H1 (cell line): Measurements from ENCODE around the gene TOR1AIP1. TPM values are rescaled to one million over a fixed set of nuclear protein-coding genes. Genes with fewer than 3 reads are reported as not detected.

Experiments used
- CTCF ChIA-PET: fragments of 300-600 bp; sonication (Branson Sonifier 250); formaldehyde crosslinking; loops from one replicate; lab custom pipeline; 2021; ENCODE audit not compliant: partially characterized antibody; lab: Charles Lee
- POLR2A ChIA-PET: fragments of 300-600 bp; sonication (Branson Sonifier 250); formaldehyde crosslinking; loops from one replicate; lab custom pipeline; 2021; ENCODE audit warnings: inconsistent platforms; ENCODE audit not compliant: partially characterized antibody; lab: Charles Lee
- DNase-seq, 2 experiments: peaks; one replicate each; pipeline versions ENCODE4 v3.0.0 to v3.0.0-alpha.2; 2010 to 2022; ENCODE audit warnings: low spot score in 2 of 2, low read depth in 1 of 2, mixed read lengths in 1 of 2
- FAIRE-seq: peaks from 2 replicates; lab custom pipeline; 2011; peaks lifted over from hg19 to GRCh38; lab: Jason Lieb, UNC
- H2AFZ ChIP-seq: 2 replicates; pipeline ENCODE4 v1.8.1; 2012; ENCODE audit warnings: low read length, inconsistent platforms
- H2AK5ac ChIP-seq: 2 replicates; pipeline ENCODE4 v1.6.1; 2013; ENCODE audit warnings: low read depth, low read length
- H2BK120ac ChIP-seq: replicated peaks from 2 replicates; pipeline ENCODE3; 2013; ENCODE audit warnings: low read depth, low read length, inconsistent platforms
- H2BK12ac ChIP-seq: 2 replicates; pipeline ENCODE4 v1.6.1; 2013; ENCODE audit warnings: low read depth, low read length
- H2BK15ac ChIP-seq: 2 replicates; pipeline ENCODE4 v1.6.1; 2013; ENCODE audit warnings: low read length
- H2BK20ac ChIP-seq: 2 replicates; pipeline ENCODE4 v1.6.1; 2013; ENCODE audit warnings: low read length
- H2BK5ac ChIP-seq: 2 replicates; pipeline ENCODE4 v1.6.1; 2013; ENCODE audit warnings: low read depth, low read length
- H3K14ac ChIP-seq: 2 replicates; pipeline ENCODE4 v1.6.1; 2013; ENCODE audit warnings: inconsistent platforms; ENCODE audit not compliant: insufficient read length
- H3K18ac ChIP-seq: 2 replicates; pipeline ENCODE4 v1.6.1; 2013; ENCODE audit warnings: low read length; ENCODE audit errors: extremely low read depth
- H3K23ac ChIP-seq: 2 replicates; pipeline ENCODE4 v1.6.1; 2013; ENCODE audit warnings: inconsistent platforms; ENCODE audit not compliant: insufficient read length
- H3K23me2 ChIP-seq: 2 replicates; pipeline ENCODE4 v1.6.1; 2013; ENCODE audit warnings: low read depth, low read length
- H3K27ac ChIP-seq: 2 replicates; pipeline ENCODE4 v1.6.1; 2011; ENCODE audit warnings: low read depth, low read length, inconsistent platforms
- H3K27me3 ChIP-seq, 4 experiments: replicated peaks in 1 of 4; 1 replicate in 1 of 4; 2 replicates in 3 of 4; pipeline versions ENCODE4 v1.6.1 to v1.8.1; 2011 to 2013; ENCODE audit warnings: low read length in 3 of 4, mild to moderate bottlenecking in 3 of 4, inconsistent platforms in 2 of 4, mixed read lengths in 2 of 4, moderate library complexity in 1 of 4; ENCODE audit not compliant: control insufficient read depth in 3 of 4, insufficient read depth in 3 of 4; ENCODE audit errors: extremely low read depth in 1 of 4
- H3K36me3 ChIP-seq, 4 experiments: 2 replicates each; pipeline versions ENCODE4 v1.6.1 to v1.8.1; 2011 to 2013; ENCODE audit warnings: mild to moderate bottlenecking in 4 of 4, low read length in 3 of 4, moderate library complexity in 2 of 4, control low read depth in 1 of 4, inconsistent platforms in 1 of 4; ENCODE audit not compliant: insufficient read depth in 4 of 4, control insufficient read depth in 2 of 4
- H3K4ac ChIP-seq: replicated peaks from 2 replicates; pipeline ENCODE3; 2013; ENCODE audit warnings: low read length, low read depth, mixed read lengths, inconsistent platforms; ENCODE audit not compliant: insufficient read length
- H3K4me1 ChIP-seq, 4 experiments: replicated peaks in 1 of 4; 1 replicate in 1 of 4; 2 replicates in 3 of 4; pipeline versions ENCODE4 v1.6.1 to v1.8.1; 2011 to 2013; ENCODE audit warnings: low read length in 3 of 4, inconsistent platforms in 2 of 4, mixed read lengths in 1 of 4; ENCODE audit not compliant: insufficient read depth in 4 of 4, control insufficient read depth in 3 of 4
- H3K4me2 ChIP-seq, 2 experiments: 2 replicates each; pipeline versions ENCODE4 v1.6.1 to v1.8.1; 2011 to 2013; ENCODE audit warnings: low read depth in 2 of 2, low read length in 2 of 2, control low read depth in 1 of 2, inconsistent platforms in 1 of 2, mild to moderate bottlenecking in 1 of 2; ENCODE audit not compliant: insufficient read depth in 1 of 2
- H3K4me3 ChIP-seq, 4 experiments: fragments of 200-600, 300-600 bp in 1 of 4; sonication (generic), shearing (Covaris generic), sonication (Bioruptor Twin) in 1 of 4; 2 replicates each; pipeline versions ENCODE4 v1.5.1 to v1.8.1; 2011 to 2016; ENCODE audit warnings: low read length in 4 of 4, low read depth in 3 of 4, control low read depth in 2 of 4, inconsistent platforms in 2 of 4, mild to moderate bottlenecking in 2 of 4, mixed read lengths in 1 of 4, moderate library complexity in 1 of 4; ENCODE audit not compliant: insufficient read depth in 2 of 4; ENCODE audit errors: extremely low read depth in 1 of 4
- H3K56ac ChIP-seq: replicated peaks from 2 replicates; pipeline ENCODE3; 2013; ENCODE audit warnings: low read depth, mild to moderate bottlenecking, mixed read lengths, low read length, inconsistent platforms; ENCODE audit not compliant: insufficient read length
- H3K79me1 ChIP-seq: 2 replicates; pipeline ENCODE4 v1.6.1; 2013; ENCODE audit warnings: low read depth, low read length, control low read depth
- H3K79me2 ChIP-seq, 2 experiments: 2 replicates each; pipeline versions ENCODE4 v1.6.1 to v1.8.1; 2012 to 2013; ENCODE audit warnings: low read length in 2 of 2, mild to moderate bottlenecking in 2 of 2, inconsistent platforms in 1 of 2; ENCODE audit not compliant: insufficient read depth in 2 of 2, control insufficient read depth in 1 of 2
- H3K9ac ChIP-seq, 4 experiments: replicated peaks in 1 of 4; 1 replicate in 1 of 4; 2 replicates in 3 of 4; pipeline versions ENCODE4 v1.6.1 to v1.8.1; 2011 to 2013; ENCODE audit warnings: low read depth in 3 of 4, low read length in 3 of 4, control low read depth in 2 of 4, mild to moderate bottlenecking in 2 of 4, moderate library complexity in 2 of 4, inconsistent platforms in 1 of 4; ENCODE audit errors: extremely low read depth in 1 of 4
- H3K9me3 ChIP-seq, 2 experiments: 2 replicates each; pipeline versions ENCODE4 v1.6.1 to v1.8.1; 2012 to 2013; ENCODE audit warnings: mild to moderate bottlenecking in 2 of 2, moderate library complexity in 2 of 2, control low read depth in 1 of 2, inconsistent platforms in 1 of 2, low read depth in 1 of 2, low read length in 1 of 2, mixed read lengths in 1 of 2; ENCODE audit not compliant: insufficient read depth in 2 of 2
- H4K20me1 ChIP-seq, 2 experiments: replicated peaks in 1 of 2; 2 replicates each; pipeline versions ENCODE3 to v1.8.1; 2011 to 2013; ENCODE audit warnings: inconsistent platforms in 2 of 2, low read length in 2 of 2, mild to moderate bottlenecking in 1 of 2; ENCODE audit not compliant: insufficient read depth in 2 of 2, control insufficient read depth in 1 of 2
- H4K5ac ChIP-seq: 2 replicates; pipeline ENCODE4 v1.6.1; 2013; ENCODE audit warnings: low read length, low read depth, mixed read lengths, inconsistent platforms; ENCODE audit not compliant: insufficient read length
- H4K8ac ChIP-seq: 2 replicates; pipeline ENCODE4 v1.8.0; 2013; ENCODE audit warnings: mild to moderate bottlenecking, moderate library complexity, low read length, inconsistent platforms; ENCODE audit not compliant: insufficient read depth; ENCODE audit errors: extremely low read depth
- H4K91ac ChIP-seq: replicated peaks from 2 replicates; pipeline ENCODE3; 2013; ENCODE audit warnings: low read length, mixed read lengths, inconsistent platforms; ENCODE audit not compliant: insufficient read length
- WGBS, 2 experiments: shearing (Covaris generic) in 1 of 2; methylation state at CpG; one replicate each; pipeline versions ENCODE4 v1.1.6 to v1.1.7; 2013 to 2015; ENCODE audit warnings: low lambda C conversion rate in 2 of 2, mixed read lengths in 2 of 2, inconsistent platforms in 1 of 2, low coverage in 1 of 2, missing lambda C conversion rate in 1 of 2; ENCODE audit not compliant: insufficient replicate concordance in 2 of 2, insufficient coverage in 1 of 2, insufficient read length in 1 of 2; ENCODE audit errors: extremely low coverage in 1 of 2, missing lambda C conversion rate in 1 of 2; 5-methylcytosine and 5-hydroxymethylcytosine counted together
- polyA plus RNA-seq, 7 experiments: library from polyadenylated mRNA; depleted of rRNA in 3 of 7; stranded (reverse) in 5 of 7; unstranded in 2 of 7; fragments of >200 nt in 5 of 7; fragments of 200-250 nt in 2 of 7; gene quantifications; 1 replicate in 5 of 7; 2 replicates in 1 of 7; 4 replicates in 1 of 7; pipeline versions ENCODE4 v1.2.1 to v1.2.3, GENCODE V29; 2011 to 2013; ENCODE audit warnings: missing spikeins in 2 of 7, mixed read lengths in 2 of 7
- total RNA-seq: library from RNA; stranded (reverse); fragmentation: NEBNext Ultra II Directional; extraction: Animal tissue kit (Norgen Biotek cat#: 25700); gene quantifications from 2 replicates; pipeline ENCODE4 v1.2.1, GENCODE V29; 2021

Gene TOR1AIP1
- total and polyA plus RNA-seq, 2 of the 8 experiments (the other 6 are each of a cell fraction or from before 2014, with no cell fraction given) = 5.7 to 22.8 TPM

DNA sequence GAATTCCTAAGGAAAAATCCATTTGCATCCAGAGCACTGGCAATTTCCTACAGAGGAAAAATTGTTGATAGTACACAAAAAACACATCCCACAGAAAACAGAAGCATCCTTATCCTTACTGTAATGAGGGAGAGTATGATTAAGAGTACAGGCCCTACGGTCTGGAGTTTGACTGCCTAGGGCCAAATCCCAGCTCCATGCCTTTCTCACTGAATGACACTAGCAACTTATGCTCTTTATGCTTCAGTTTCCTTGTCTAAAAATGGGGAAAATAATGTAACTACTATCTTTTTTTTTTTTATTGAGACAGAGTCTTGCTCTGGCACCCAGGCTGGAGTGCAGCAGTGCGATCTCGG, 44.7 kb downstream of the TOR1AIP1 start:
- WGBS, 2 experiments = 96% methylated on average over 3 of the region's 3 CpGs; no CpG with 5 or more reads in 1 of the 2 experiments
- DNase-seq = no peak
- H2BK12ac ChIP-seq = no peak overlapping the region
- H3K9ac ChIP-seq = no peak overlapping the region
- no peaks in the 10 kb centered on the region for H3K79me1 ChIP-seq
- peaks cover 0 to 9% (median 3%) of the 10 kb centered on the region in 4 experiments; a peak in 2 of 7 replicates for H3K4me1 ChIP-seq
- no peaks in the 10 kb centered on the region for H3K9me3 ChIP-seq
- H3K23ac ChIP-seq = no peak overlapping the region
- CTCF ChIA-PET = interaction anchor here (0.6 kb wide), 1 partner anchor 164 kb away, joined by 3 read pairs; no protein-coding TSS in a partner anchor
- H2BK20ac ChIP-seq = no peak overlapping the region
- no peak overlapping the region for H4K91ac ChIP-seq
- H3K79me2 ChIP-seq = no peaks in the 10 kb centered on the region
- no peak overlapping the region for H3K27ac ChIP-seq
- H4K8ac ChIP-seq = no peak overlapping the region
- H3K36me3 ChIP-seq = no peaks in the 10 kb centered on the region
- no peak overlapping the region for H2BK5ac ChIP-seq
- no peak overlapping the region for H3K56ac ChIP-seq
- H3K4ac ChIP-seq = no peak overlapping the region
- no peak overlapping the region for H3K4me2 ChIP-seq
- no peak overlapping the region for H2AK5ac ChIP-seq
- H2AFZ ChIP-seq = no peak overlapping the region
- H4K20me1 ChIP-seq = no peaks in the 10 kb centered on the region
- no peak overlapping the region for H3K14ac ChIP-seq
- H3K18ac ChIP-seq = no peak overlapping the region
- POLR2A ChIA-PET = no interaction called here
- H4K5ac ChIP-seq = no peak overlapping the region
- no peak overlapping the region for H3K4me3 ChIP-seq
- no peaks in the 10 kb centered on the region for H3K23me2 ChIP-seq
- no peak overlapping the region for H2BK120ac ChIP-seq
- FAIRE-seq = no peak
- no peak overlapping the region for H2BK15ac ChIP-seq
- H3K27me3 ChIP-seq = peaks cover 0 to 1% (median 0%) of the 10 kb centered on the region in 4 experiments; a peak in 1 of 7 replicates
